ENCODE measurements around the gene SLC44A3. TPM values are rescaled to one million over a fixed set of nuclear protein-coding genes. Genes with fewer than 3 reads are reported as not detected.

The SLC44A3 gene
- total and polyA plus RNA-seq, 7 experiments from 2014 or later = 0.24 to 1.0 TPM; not detected in 5

DNA sequence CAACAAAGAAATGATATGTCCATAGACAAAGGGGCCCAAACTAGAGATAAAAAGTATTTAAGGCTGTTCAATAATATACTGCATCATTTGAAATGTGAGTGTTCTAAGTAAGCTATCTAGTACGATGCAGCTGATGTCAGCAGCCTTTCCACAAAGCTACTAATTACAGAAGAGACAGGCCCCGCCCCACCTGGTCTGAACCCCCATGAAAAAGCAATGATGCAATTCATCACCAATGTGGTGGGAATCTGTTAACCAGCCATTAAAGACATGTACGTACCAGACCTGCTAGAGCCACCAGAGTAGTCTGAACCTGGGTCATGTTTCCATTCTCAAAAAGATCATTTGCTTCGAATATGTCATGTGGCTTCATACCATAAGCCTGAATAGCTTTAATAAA is 81.7 kb downstream of the SLC44A3 start:
- intact Hi-C loops (cut with micrococcal nuclease) = no loop called here
- POLR2A ChIA-PET = no interaction called here
- no peak for ATAC-seq
- Histone ChIP-seq H3K9me3 (ENCODE audit: control insufficient read depth in 2 of 3, low read length in 3 of 3) (no peaks in the 10 kb centered on the region), H3K36me3 (ENCODE audit: control insufficient read depth in 2 of 3, insufficient read depth in 3 of 3, low read length in 3 of 3) (no peaks in the 10 kb centered on the region), H3K27ac (ENCODE audit: low read depth, low read length) (no peak overlapping the region), H3K4me3 (ENCODE audit: low read length) (no peak overlapping the region), H3K4me1 (ENCODE audit: control insufficient read depth in 2 of 2, insufficient read depth in 2 of 2, low read length in 2 of 2) (no peaks in the 10 kb centered on the region), H3K27me3 (ENCODE audit: control insufficient read depth in 2 of 2, insufficient read depth in 2 of 2, low read length in 2 of 2) (no peaks in the 10 kb centered on the region)
- no peaks in the 10 kb centered on the region for H3K9me3 Mint-ChIP-seq
- no peaks in the 10 kb centered on the region for H3K27me3 Mint-ChIP-seq
- H3K4me1 Mint-ChIP-seq = no peaks in the 10 kb centered on the region
- no peak for DNase-seq
- CTCF ChIA-PET = interaction anchor here (0.6 kb wide), 1 partner anchor 69 kb away, joined by 3 read pairs; no protein-coding TSS in a partner anchor
- no peak overlapping the region for H3K27ac Mint-ChIP-seq
- peaks cover 0 to 15% (median 0%) of the 10 kb centered on the region in 5 donors for H3K36me3 Mint-ChIP-seq
- no peak overlapping the region for H3K4me3 Mint-ChIP-seq

DNA sequence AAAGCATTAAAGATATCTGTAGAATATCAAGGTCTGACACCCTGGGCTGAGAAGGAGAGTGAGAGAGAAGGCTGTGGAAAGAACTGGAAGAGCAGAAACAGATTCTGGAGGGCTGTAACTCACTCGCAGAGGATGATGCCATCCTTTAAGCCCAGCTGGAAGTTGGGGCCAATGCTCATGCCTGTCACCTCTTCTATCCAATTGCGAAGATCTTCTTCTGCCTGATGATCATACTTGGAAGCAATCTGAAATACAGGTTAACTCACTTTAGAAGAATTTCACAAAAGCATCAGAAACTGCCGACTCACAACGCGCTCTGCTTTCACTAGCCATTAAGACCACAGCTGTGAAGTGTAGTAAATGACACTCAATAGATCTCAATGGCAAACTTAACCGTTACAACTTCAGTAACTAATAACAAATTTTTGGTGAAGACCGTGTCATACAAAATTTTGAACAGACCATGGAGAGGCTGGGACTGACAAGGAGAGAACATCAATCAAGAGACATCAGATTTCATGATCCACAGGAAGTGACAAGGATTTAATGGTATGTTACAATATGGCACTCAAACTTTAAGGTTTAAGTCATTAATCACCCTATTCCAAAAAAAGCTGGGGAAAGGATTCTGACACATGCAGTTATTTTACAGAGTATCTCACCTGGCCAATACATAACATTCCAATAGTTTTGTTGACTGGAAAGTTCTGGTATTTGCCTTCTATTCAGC is 83.3 kb downstream of the SLC44A3 start:
- ChIA-PET CTCF (interaction anchor here (0.5 kb wide), 1 partner anchor 11 kb away, joined by 7 read pairs; no protein-coding TSS in a partner anchor), POLR2A (no interaction called here)
- H3K9me3 Mint-ChIP-seq = peaks cover 0 to 2% (median 0%) of the 10 kb centered on the region in 11 donors

GRCh38 chr1:94905207-94905606 is 85.0 kb downstream of the SLC44A3 start:
- Mint-ChIP-seq H3K36me3 (peaks cover 0 to 19% (median 0%) of the 10 kb centered on the region in 5 donors), H3K4me3 (no peak overlapping the region), H3K27me3 (no peaks in the 10 kb centered on the region), H3K9me3 (peaks cover 0 to 4% (median 0%) of the 10 kb centered on the region in 11 donors), H3K27ac (no peak overlapping the region), H3K4me1 (no peaks in the 10 kb centered on the region)
- no peak for ATAC-seq
- intact Hi-C loops (cut with micrococcal nuclease) = no loop called here
- H3K4me1 ChIP-seq (ENCODE audit: control insufficient read depth in 2 of 2, insufficient read depth in 2 of 2, low read length in 2 of 2) = no peaks in the 10 kb centered on the region
- ChIA-PET POLR2A (no interaction called here), CTCF (no interaction called here)
- H3K27me3 ChIP-seq (ENCODE audit: control insufficient read depth in 2 of 2, insufficient read depth in 2 of 2, low read length in 2 of 2) = no peaks in the 10 kb centered on the region
- H3K9me3 ChIP-seq (ENCODE audit: control insufficient read depth in 2 of 3, low read length in 3 of 3) = no peaks in the 10 kb centered on the region
- no peak overlapping the region for H3K4me3 ChIP-seq (ENCODE audit: low read length)
- H3K36me3 ChIP-seq (ENCODE audit: control insufficient read depth in 2 of 3, insufficient read depth in 3 of 3, low read length in 3 of 3) = no peaks in the 10 kb centered on the region
- no peak for DNase-seq
- no peak overlapping the region for H3K27ac ChIP-seq (ENCODE audit: low read depth, low read length)

More for the DNA sequence above, 83.3 kb downstream of the SLC44A3 start:
- no peaks in the 10 kb centered on the region for H3K27me3 Mint-ChIP-seq
- no peaks in the 10 kb centered on the region for H3K36me3 ChIP-seq (ENCODE audit: control insufficient read depth in 2 of 3, insufficient read depth in 3 of 3, low read length in 3 of 3)
- no peak overlapping the region for H3K4me3 ChIP-seq (ENCODE audit: low read length)
- intact Hi-C loops (cut with micrococcal nuclease) = no loop called here
- DNase-seq = no peak
- H3K27ac ChIP-seq (ENCODE audit: low read depth, low read length) = no peak overlapping the region
- H3K4me3 Mint-ChIP-seq = no peak overlapping the region
- no peak overlapping the region for H3K27ac Mint-ChIP-seq
- peaks cover 0 to 15% (median 0%) of the 10 kb centered on the region in 5 donors for H3K36me3 Mint-ChIP-seq
- ATAC-seq = no peak
- H3K9me3 ChIP-seq (ENCODE audit: control insufficient read depth in 2 of 3, low read length in 3 of 3) = no peaks in the 10 kb centered on the region
- H3K4me1 ChIP-seq (ENCODE audit: control insufficient read depth in 2 of 2, insufficient read depth in 2 of 2, low read length in 2 of 2) = no peaks in the 10 kb centered on the region
- H3K27me3 ChIP-seq (ENCODE audit: control insufficient read depth in 2 of 2, insufficient read depth in 2 of 2, low read length in 2 of 2) = no peaks in the 10 kb centered on the region
- H3K4me1 Mint-ChIP-seq = no peaks in the 10 kb centered on the region

GRCh38 chr1:94906382-94906781 is 86.2 kb downstream of the SLC44A3 start:
- CTCF ChIA-PET = no interaction called here

GRCh38 chr1:94907136-94907535 is 87.0 kb downstream of the SLC44A3 start:
- ChIA-PET POLR2A (no interaction called here), CTCF (no interaction called here)

More at GRCh38 chr1:94906382-94906781, 86.2 kb downstream of the SLC44A3 start:
- no peak overlapping the region for H3K27ac ChIP-seq (ENCODE audit: low read depth, low read length)
- Mint-ChIP-seq H3K27ac (no peak overlapping the region), H3K27me3 (peaks cover 0 to 10% (median 0%) of the 10 kb centered on the region in 5 donors), H3K36me3 (peaks cover 0 to 14% (median 0%) of the 10 kb centered on the region in 5 donors), H3K4me1 (no peaks in the 10 kb centered on the region), H3K4me3 (no peak overlapping the region), H3K9me3 (peaks cover 0 to 4% (median 0%) of the 10 kb centered on the region in 11 donors)
- no peaks in the 10 kb centered on the region for H3K36me3 ChIP-seq (ENCODE audit: control insufficient read depth in 2 of 3, insufficient read depth in 3 of 3, low read length in 3 of 3)
- no peaks in the 10 kb centered on the region for H3K9me3 ChIP-seq (ENCODE audit: control insufficient read depth in 2 of 3, low read length in 3 of 3)
- no peaks in the 10 kb centered on the region for H3K4me1 ChIP-seq (ENCODE audit: control insufficient read depth in 2 of 2, insufficient read depth in 2 of 2, low read length in 2 of 2)
- intact Hi-C loops (cut with micrococcal nuclease) = no loop called here
- H3K27me3 ChIP-seq (ENCODE audit: control insufficient read depth in 2 of 2, insufficient read depth in 2 of 2, low read length in 2 of 2) = peaks cover 0 to 3% of the 10 kb centered on the region in 2 donors
- DNase-seq (no peak), ATAC-seq (no peak)
- POLR2A ChIA-PET = no interaction called here
- no peak overlapping the region for H3K4me3 ChIP-seq (ENCODE audit: low read length)

DNA sequence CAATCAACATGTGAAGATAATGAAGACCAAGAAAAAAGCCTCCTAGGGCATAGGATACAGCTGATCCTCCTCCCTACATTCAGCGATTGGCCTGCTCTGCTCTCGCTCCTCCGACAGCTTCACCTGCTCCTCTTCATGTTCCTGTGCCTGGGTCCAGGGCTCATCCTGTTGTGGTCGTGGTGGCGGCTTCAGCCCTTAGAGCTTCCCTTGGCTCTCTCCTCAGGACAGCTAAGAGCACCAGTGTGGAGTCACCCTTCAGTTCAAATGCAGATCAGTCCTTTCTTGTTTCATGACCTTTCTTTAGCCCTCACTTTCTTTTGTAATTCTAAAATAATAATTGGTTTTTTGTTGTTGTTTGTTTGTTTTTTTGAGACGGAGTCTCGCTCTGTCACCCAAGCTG is 88.0 kb downstream of the SLC44A3 start:
- no peaks in the 10 kb centered on the region for H3K4me1 ChIP-seq (ENCODE audit: control insufficient read depth in 2 of 2, insufficient read depth in 2 of 2, low read length in 2 of 2)
- peaks cover 0 to 10% (median 0%) of the 10 kb centered on the region in 5 donors for H3K27me3 Mint-ChIP-seq
- no peak for ATAC-seq
- H3K9me3 Mint-ChIP-seq = peaks cover 0 to 4% (median 0%) of the 10 kb centered on the region in 11 donors
- H3K9me3 ChIP-seq (ENCODE audit: control insufficient read depth in 2 of 3, low read length in 3 of 3) = no peaks in the 10 kb centered on the region
- H3K4me3 Mint-ChIP-seq = no peak overlapping the region
- intact Hi-C loops (cut with micrococcal nuclease) = no loop called here
- no peak overlapping the region for H3K27ac Mint-ChIP-seq
- peaks cover 0 to 13% (median 0%) of the 10 kb centered on the region in 5 donors for H3K36me3 Mint-ChIP-seq
- no peaks in the 10 kb centered on the region for H3K36me3 ChIP-seq (ENCODE audit: control insufficient read depth in 2 of 3, insufficient read depth in 3 of 3, low read length in 3 of 3)
- peaks cover 0 to 3% of the 10 kb centered on the region in 2 donors for H3K27me3 ChIP-seq (ENCODE audit: control insufficient read depth in 2 of 2, insufficient read depth in 2 of 2, low read length in 2 of 2)
- ChIA-PET CTCF (no interaction called here), POLR2A (no interaction called here)
- DNase-seq = no peak
- H3K4me3 ChIP-seq (ENCODE audit: low read length) = no peak overlapping the region
- H3K4me1 Mint-ChIP-seq = no peaks in the 10 kb centered on the region
- H3K27ac ChIP-seq (ENCODE audit: low read depth, low read length) = no peak overlapping the region

More at GRCh38 chr1:94907136-94907535, 87.0 kb downstream of the SLC44A3 start:
- H3K27ac ChIP-seq (ENCODE audit: low read depth, low read length) = no peak overlapping the region
- DNase-seq (no peak), ATAC-seq (no peak)
- Mint-ChIP-seq H3K27ac (no peak overlapping the region), H3K27me3 (peaks cover 0 to 10% (median 0%) of the 10 kb centered on the region in 5 donors), H3K4me3 (no peak overlapping the region), H3K36me3 (peaks cover 0 to 13% (median 0%) of the 10 kb centered on the region in 5 donors), H3K9me3 (peaks cover 0 to 4% (median 0%) of the 10 kb centered on the region in 11 donors), H3K4me1 (no peaks in the 10 kb centered on the region)
- H3K9me3 ChIP-seq (ENCODE audit: control insufficient read depth in 2 of 3, low read length in 3 of 3) = no peaks in the 10 kb centered on the region
- H3K36me3 ChIP-seq (ENCODE audit: control insufficient read depth in 2 of 3, insufficient read depth in 3 of 3, low read length in 3 of 3) = no peaks in the 10 kb centered on the region
- intact Hi-C loops (cut with micrococcal nuclease) = no loop called here
- H3K27me3 ChIP-seq (ENCODE audit: control insufficient read depth in 2 of 2, insufficient read depth in 2 of 2, low read length in 2 of 2) = peaks cover 0 to 3% of the 10 kb centered on the region in 2 donors
- no peak overlapping the region for H3K4me3 ChIP-seq (ENCODE audit: low read length)
- H3K4me1 ChIP-seq (ENCODE audit: control insufficient read depth in 2 of 2, insufficient read depth in 2 of 2, low read length in 2 of 2) = no peaks in the 10 kb centered on the region

DNA sequence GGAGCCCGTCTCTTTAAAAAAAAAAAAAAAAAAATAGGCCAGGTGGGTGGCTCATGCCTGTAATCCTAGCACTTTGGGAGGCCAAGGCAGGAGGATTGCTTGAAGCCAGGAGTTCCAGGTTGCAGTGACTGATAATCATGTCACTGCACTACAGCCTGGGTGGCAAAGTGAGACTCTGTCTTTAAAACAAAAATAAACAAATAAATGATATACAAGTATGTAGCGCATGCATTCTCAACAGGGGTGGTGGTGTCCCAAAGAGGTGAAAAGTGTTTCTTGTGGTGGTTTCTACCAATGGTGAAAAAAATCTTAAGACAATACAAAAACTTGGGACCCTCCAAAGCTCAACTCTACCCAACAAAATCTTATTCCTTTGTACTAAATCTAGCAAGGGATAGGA is 88.8 kb downstream of the SLC44A3 start:
- Histone ChIP-seq H3K9me3 (ENCODE audit: control insufficient read depth in 2 of 3, low read length in 3 of 3) (no peaks in the 10 kb centered on the region), H3K4me1 (ENCODE audit: control insufficient read depth in 2 of 2, insufficient read depth in 2 of 2, low read length in 2 of 2) (no peaks in the 10 kb centered on the region), H3K36me3 (ENCODE audit: control insufficient read depth in 2 of 3, insufficient read depth in 3 of 3, low read length in 3 of 3) (no peaks in the 10 kb centered on the region), H3K27ac (ENCODE audit: low read depth, low read length) (no peak overlapping the region), H3K27me3 (ENCODE audit: control insufficient read depth in 2 of 2, insufficient read depth in 2 of 2, low read length in 2 of 2) (peaks cover 0 to 3% of the 10 kb centered on the region in 2 donors), H3K4me3 (ENCODE audit: low read length) (no peak overlapping the region)
- no peak overlapping the region for H3K4me3 Mint-ChIP-seq
- H3K4me1 Mint-ChIP-seq = peaks cover 0 to under 1% (median 0%) of the 10 kb centered on the region in 7 donors
- H3K36me3 Mint-ChIP-seq = peaks cover 0 to 13% (median 0%) of the 10 kb centered on the region in 5 donors
- ATAC-seq (no peak), DNase-seq (no peak)
- peaks cover 0 to 10% (median 0%) of the 10 kb centered on the region in 5 donors for H3K27me3 Mint-ChIP-seq
- H3K9me3 Mint-ChIP-seq = peaks cover 0 to 4% (median 0%) of the 10 kb centered on the region in 11 donors
- intact Hi-C loops (cut with micrococcal nuclease) = no loop called here
- H3K27ac Mint-ChIP-seq = no peak overlapping the region
- POLR2A ChIA-PET = no interaction called here
- CTCF ChIA-PET = no interaction called here

All from naive thymus-derived CD4-positive, alpha-beta T cell (primary cell).